HepG2 (cell line): ENCODE results near the gene EFNA2.

Experiments used
- EP300 ChIP-seq, 3 experiments: sonication (generic) in 1 of 3; formaldehyde crosslinking in 1 of 3; IDR thresholded peaks; 2 replicates each; pipeline versions ENCODE4 v1.5.1 to v1.6.1; 2011 to 2020; ENCODE audit warnings: low read depth in 2 of 3, low read length in 2 of 3, borderline replicate concordance in 1 of 3, improper control_type of control experiment in 1 of 3, mild to moderate bottlenecking in 1 of 3, missing genetic modification reagents in 1 of 3, moderate library complexity in 1 of 3
- HDAC1 ChIP-seq: sonication (generic); formaldehyde crosslinking; IDR thresholded peaks from 2 replicates; pipeline ENCODE4 v1.5.1; 2020; ENCODE audit warnings: mild to moderate bottlenecking, missing genetic modification reagents
- KLF11 ChIP-seq: IDR thresholded peaks from 2 replicates; pipeline ENCODE4 v1.6.1; 2016; ENCODE audit warnings: missing compliant biosample characterization
- KLF6 ChIP-seq: IDR thresholded peaks from 2 replicates; pipeline ENCODE4 v1.8.0; 2016; ENCODE audit warnings: missing biosample characterization, missing genetic modification reagents
- MYC ChIP-seq: sonication (generic); formaldehyde crosslinking; IDR thresholded peaks from 2 replicates; pipeline ENCODE4 v1.9.0; 2021; ENCODE audit warnings: missing genetic modification reagents, borderline replicate concordance
- TCF12 ChIP-seq, 2 experiments: fragments of 450-650 bp in 1 of 2; sonication (generic) in 1 of 2; formaldehyde crosslinking in 1 of 2; IDR thresholded peaks; 2 replicates each; pipeline versions ENCODE4 v1.6.1 to v1.8.0; 2017 to 2022; ENCODE audit warnings: antibody characterized with exemption in 1 of 2, mild to moderate bottlenecking in 1 of 2, missing genetic modification reagents in 1 of 2, moderate library complexity in 1 of 2
- ZNF720 ChIP-seq: sonication (generic); formaldehyde crosslinking; IDR thresholded peaks from 2 replicates; pipeline ENCODE4 v1.4.0; 2020; ENCODE audit warnings: missing genetic modification reagents

- TF ChIP-seq ZNF720 (CRISPR knock-in tag) (no peak), HDAC1 (CRISPR knock-in tag) (peak; percentile 77), TCF12 (IDR thresholded peaks at IDR 0.05) (no peak), TCF12 (CRISPR knock-in tag; IDR thresholded peaks at IDR 0.05) (peak; percentile 80; the same call in 1 of the 2 replicates), KLF6 (CRISPR knock-in tag) (no peak), KLF11 (CRISPR knock-in tag) (no peak), MYC (peak; percentile 48; the same call in 1 of the 2 replicates), EP300 (IDR thresholded peaks at IDR 0.05; ENCODE audit: low read depth in 2 of 2, low read length in 2 of 2) (no peak), EP300 (CRISPR knock-in tag; IDR thresholded peaks at IDR 0.05; ENCODE audit: borderline replicate concordance) (no peak)
Observed at GRCh38 chr19:1283207-1283916, 2.3 kb upstream of the EFNA2 start.
